GM23338 (cell line): Measurements from ENCODE around the gene SLF2. TPM values are rescaled to one million over a fixed set of nuclear protein-coding genes. Genes with fewer than 3 reads are reported as not detected.

Experiments used
- ATAC-seq: fragments of 200-7000 bp; cut with Tn5 transposase; 3 replicates; pipeline ENCODE4 v1.9.1; 2020
- DNase-seq: peaks from one replicate; pipeline ENCODE4 v3.0.0-alpha.2; 2015; ENCODE audit warnings: low spot score
- H2AFZ ChIP-seq: fragments of 200-600 bp; sonication (generic); 2 replicates; pipeline ENCODE4 v1.8.0; 2016; ENCODE audit warnings: antibody characterized with exemption, mild to moderate bottlenecking, moderate library complexity
- H3F3A ChIP-seq: fragments of 200-600 bp; sonication (generic); replicated peaks from 2 replicates; pipeline ENCODE4 v1.8.0; 2017; ENCODE audit warnings: antibody characterized with exemption, mixed run types, low read depth
- H3K27ac ChIP-seq: fragments of 200-600 bp; sonication (generic); 2 replicates; pipeline ENCODE4 v1.6.1; 2016; ENCODE audit warnings: low read depth
- H3K27me3 ChIP-seq: fragments of 200-600 bp; sonication (generic); 2 replicates; pipeline ENCODE4 v1.8.0; 2016; ENCODE audit warnings: mild to moderate bottlenecking, mixed run types, moderate library complexity; ENCODE audit not compliant: insufficient read depth
- H3K36me3 ChIP-seq: fragments of 200-600 bp; sonication (generic); 2 replicates; pipeline ENCODE4 v1.8.0; 2016; ENCODE audit warnings: mild to moderate bottlenecking; ENCODE audit not compliant: insufficient read depth
- H3K4me1 ChIP-seq: fragments of 200-600 bp; sonication (generic); 2 replicates; pipeline ENCODE4 v1.8.0; 2016; ENCODE audit warnings: mild to moderate bottlenecking, moderate library complexity; ENCODE audit not compliant: insufficient read depth
- H3K4me2 ChIP-seq: fragments of 200-600 bp; sonication (generic); 2 replicates; pipeline ENCODE4 v1.7.1; 2017; ENCODE audit warnings: mixed run types
- H3K4me3 ChIP-seq: fragments of 200-600 bp; sonication (generic); 2 replicates; pipeline ENCODE4 v1.6.1; 2016; ENCODE audit warnings: mixed run types
- H3K79me2 ChIP-seq: fragments of 200-600 bp; sonication (generic); replicated peaks from 2 replicates; pipeline ENCODE4 v1.8.0; 2017; ENCODE audit warnings: mild to moderate bottlenecking; ENCODE audit not compliant: insufficient read depth
- H3K9me2 ChIP-seq: fragments of 200-600 bp; sonication (generic); 2 replicates; pipeline ENCODE4 v1.8.0; 2017; ENCODE audit not compliant: insufficient read depth
- H4K20me1 ChIP-seq: fragments of 200-600 bp; sonication (generic); replicated peaks from 2 replicates; pipeline ENCODE4 v1.8.0; 2017; ENCODE audit warnings: mild to moderate bottlenecking; ENCODE audit not compliant: insufficient read depth
- H3K27ac Mint-ChIP-seq: 2 replicates; pipeline ENCODE4 v1.8.0; 2020; ENCODE audit warnings: inconsistent platforms, mild to moderate bottlenecking, moderate library complexity, mixed read lengths
- H3K27me3 Mint-ChIP-seq: 3 replicates; pipeline ENCODE4 v1.8.0; 2022; ENCODE audit warnings: low read depth, mild to moderate bottlenecking, moderate library complexity, mixed read lengths, inconsistent platforms; ENCODE audit not compliant: insufficient read depth, poor library complexity
- H3K36me3 Mint-ChIP-seq: 3 replicates; pipeline ENCODE4 v1.8.0; 2021; ENCODE audit warnings: low read depth, mild to moderate bottlenecking, inconsistent platforms, moderate library complexity, mixed read lengths
- H3K4me1 Mint-ChIP-seq: 3 replicates; pipeline ENCODE4 v1.8.0; 2020; ENCODE audit warnings: mild to moderate bottlenecking, inconsistent platforms, mixed read lengths
- H3K4me3 Mint-ChIP-seq: 3 replicates; pipeline ENCODE4 v1.8.0; 2021; ENCODE audit warnings: moderate library complexity, mild to moderate bottlenecking, inconsistent platforms, mixed read lengths
- H3K9me3 Mint-ChIP-seq: 3 replicates; pipeline ENCODE4 v1.8.0; 2020; ENCODE audit warnings: moderate library complexity, mild to moderate bottlenecking, inconsistent platforms, mixed read lengths
- CREB1 ChIP-seq: fragments of 250-450 bp; sonication (Bioruptor Pico); IDR thresholded peaks from 2 replicates; pipeline ENCODE4 v1.5.0; 2020; ENCODE audit warnings: low read depth, mild to moderate bottlenecking, moderate library complexity
- EZH2 ChIP-seq: fragments of 200-600 bp; sonication (generic); IDR thresholded peaks from one replicate; pipeline ENCODE4 v1.8.0; 2017; ENCODE audit warnings: antibody characterized with exemption, mild to moderate bottlenecking, low read depth; ENCODE audit not compliant: unreplicated experiment
- EZH2phosphoT487 ChIP-seq: fragments of 200-600 bp; sonication (generic); IDR thresholded peaks from one replicate; pipeline ENCODE4 v1.8.1; 2018; ENCODE audit warnings: antibody characterized with exemption; ENCODE audit not compliant: unreplicated experiment
- POLR2AphosphoS5 ChIP-seq: IDR thresholded peaks from 2 replicates; pipeline ENCODE4 v1.6.1; 2016; ENCODE audit warnings: antibody characterized with exemption, low read depth
- STAT1 ChIP-seq: IDR thresholded peaks from one replicate; pipeline ENCODE4 v1.6.1; 2016; ENCODE audit warnings: antibody characterized with exemption; ENCODE audit not compliant: unreplicated experiment
- ZNF114 ChIP-seq: fragments of 250-450 bp; sonication (Bioruptor Pico); IDR thresholded peaks from 2 replicates; pipeline ENCODE4 v1.5.0; 2020; ENCODE audit warnings: mild to moderate bottlenecking, moderate library complexity
- polyA plus RNA-seq: library from polyadenylated mRNA; unstranded; fragments of >200 nt; fragmentation: Nextera tagmentation; extraction: Ambion mirVana; gene quantifications from 2 replicates; pipeline ENCODE4 v1.2.1, GENCODE V29; 2016
- total RNA-seq: library from RNA; depleted of rRNA; stranded (reverse); fragments of >200 nt; shearing (Covaris generic); gene quantifications from 2 replicates; pipeline ENCODE4 v1.2.3, GENCODE V29; 2014
- TF ChIP-seq, protein P1 (sequence below), 2 experiments: fragments of 200-600 bp in 1 of 2; sonication (generic) in 1 of 2; conservative IDR thresholded peaks; 2 replicates each; pipeline versions ENCODE4 v1.5.1 to v1.6.1; 2016 to 2017; ENCODE audit warnings: antibody characterized with exemption in 2 of 2, low read depth in 2 of 2, mild to moderate bottlenecking in 2 of 2, moderate library complexity in 1 of 2
- TF ChIP-seq, protein P2 (sequence below): IDR thresholded peaks from one replicate; pipeline ENCODE4 v1.6.1; 2018; ENCODE audit warnings: antibody characterized with exemption; ENCODE audit not compliant: unreplicated experiment
- TF ChIP-seq, protein P3 (sequence below): fragments of 250-450 bp; sonication (Bioruptor Pico); IDR thresholded peaks from 2 replicates; pipeline ENCODE4 v1.5.0; 2020; ENCODE audit warnings: mild to moderate bottlenecking, moderate library complexity

The SLF2 gene
- total and polyA plus RNA-seq, 2 experiments from 2014 or later, result 13.6 to 22.1 TPM

DNA sequence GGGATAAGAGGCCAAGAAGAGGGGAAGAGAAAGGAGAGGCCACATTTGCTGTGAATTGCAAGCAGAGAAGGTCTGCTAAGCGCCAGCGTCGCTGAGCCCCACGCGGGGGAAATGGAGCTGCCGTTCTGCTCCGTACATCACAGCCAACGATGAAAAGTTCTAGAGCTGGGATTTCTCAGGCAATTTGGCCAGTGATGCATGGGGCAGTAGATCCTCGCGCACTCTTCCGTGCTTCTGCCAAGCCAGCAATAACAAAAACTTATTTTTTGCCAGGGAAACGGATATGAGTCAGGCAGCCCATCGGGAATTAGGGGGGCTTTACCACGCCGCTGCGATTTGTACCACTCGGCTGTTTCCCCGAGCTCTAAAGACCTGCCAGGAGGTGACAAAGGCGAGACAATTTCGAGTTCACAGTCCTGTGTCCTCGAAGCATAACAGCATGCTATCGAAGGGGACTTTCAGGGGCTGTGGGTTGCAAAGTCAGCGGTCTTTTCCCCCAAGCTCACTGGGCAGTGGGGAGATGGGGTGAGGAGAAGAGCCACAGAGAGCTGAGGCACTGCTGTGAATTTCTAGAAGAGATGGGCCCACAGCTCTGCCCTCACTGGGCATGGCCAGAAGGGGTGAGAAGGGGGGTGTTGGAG, 30.0 kb upstream of the SLF2 start (continued):
- TF ChIP-seq, protein P1, sequence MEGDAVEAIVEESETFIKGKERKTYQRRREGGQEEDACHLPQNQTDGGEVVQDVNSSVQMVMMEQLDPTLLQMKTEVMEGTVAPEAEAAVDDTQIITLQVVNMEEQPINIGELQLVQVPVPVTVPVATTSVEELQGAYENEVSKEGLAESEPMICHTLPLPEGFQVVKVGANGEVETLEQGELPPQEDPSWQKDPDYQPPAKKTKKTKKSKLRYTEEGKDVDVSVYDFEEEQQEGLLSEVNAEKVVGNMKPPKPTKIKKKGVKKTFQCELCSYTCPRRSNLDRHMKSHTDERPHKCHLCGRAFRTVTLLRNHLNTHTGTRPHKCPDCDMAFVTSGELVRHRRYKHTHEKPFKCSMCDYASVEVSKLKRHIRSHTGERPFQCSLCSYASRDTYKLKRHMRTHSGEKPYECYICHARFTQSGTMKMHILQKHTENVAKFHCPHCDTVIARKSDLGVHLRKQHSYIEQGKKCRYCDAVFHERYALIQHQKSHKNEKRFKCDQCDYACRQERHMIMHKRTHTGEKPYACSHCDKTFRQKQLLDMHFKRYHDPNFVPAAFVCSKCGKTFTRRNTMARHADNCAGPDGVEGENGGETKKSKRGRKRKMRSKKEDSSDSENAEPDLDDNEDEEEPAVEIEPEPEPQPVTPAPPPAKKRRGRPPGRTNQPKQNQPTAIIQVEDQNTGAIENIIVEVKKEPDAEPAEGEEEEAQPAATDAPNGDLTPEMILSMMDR (conservative IDR thresholded peaks at IDR 0.05; ENCODE audit: low read depth in 2 of 2), result no peak
- no peak for TF ChIP-seq ZNF114 (CRISPR knock-in tag)

DNA sequence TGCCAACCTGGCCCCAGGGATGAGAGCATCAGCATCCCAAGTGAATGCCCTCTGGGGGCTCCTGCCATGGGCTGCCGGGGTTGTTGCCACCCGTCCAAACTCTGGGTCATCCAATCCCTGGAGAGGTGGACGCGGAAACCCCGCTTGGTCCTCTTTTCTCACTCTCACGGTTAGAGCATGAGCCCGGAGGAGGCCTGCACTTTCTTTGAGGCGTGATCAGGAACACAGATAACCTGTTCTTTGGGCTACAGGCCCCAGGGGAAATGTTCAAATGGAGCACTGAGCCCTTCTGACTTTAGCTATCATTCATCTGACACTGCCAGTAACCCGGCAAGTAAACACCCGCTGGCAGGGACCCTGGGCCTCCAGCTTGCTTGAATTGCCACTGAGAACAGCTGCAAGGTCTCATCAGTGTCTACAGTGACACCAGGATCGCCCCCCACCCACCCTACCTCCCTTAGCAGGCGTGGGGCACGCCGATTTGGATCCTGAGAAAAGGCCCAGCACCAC, 29.4 kb upstream of the SLF2 start:
- H2AFZ ChIP-seq, result no peak overlapping the region; the same call in 1 of the 2 replicates
- no peaks in the 10 kb centered on the region for H3K36me3 Mint-ChIP-seq
- no peaks in the 10 kb centered on the region for H3K9me3 Mint-ChIP-seq
- H4K20me1 ChIP-seq, result no peaks in the 10 kb centered on the region
- H3K4me3 Mint-ChIP-seq, result no peak overlapping the region
- no peaks in the 10 kb centered on the region for H3K9me2 ChIP-seq
- no peak overlapping the region for H3K27ac ChIP-seq
- no peaks in the 10 kb centered on the region for H3F3A ChIP-seq
- ATAC-seq (no peak), DNase-seq (no peak)
- H3K4me1 ChIP-seq, result no peaks in the 10 kb centered on the region; the same call in 1 of the 2 replicates
- H3K4me3 ChIP-seq, result no peak overlapping the region
- no peak overlapping the region for H3K4me2 ChIP-seq
- H3K36me3 ChIP-seq, result no peaks in the 10 kb centered on the region; the same call in 1 of the 2 replicates
- no peaks in the 10 kb centered on the region for H3K79me2 ChIP-seq
- H3K27me3 ChIP-seq, result peaks cover 5% of the 10 kb centered on the region; the same call in 1 of the 2 replicates
- H3K4me1 Mint-ChIP-seq, result peaks cover 7% of the 10 kb centered on the region
- peaks cover 11% of the 10 kb centered on the region for H3K27me3 Mint-ChIP-seq
- H3K27ac Mint-ChIP-seq, result no peak overlapping the region
- TF ChIP-seq CREB1 (CRISPR knock-in tag) (no peak), POLR2AphosphoS5 (no peak), STAT1 (no peak), EZH2phosphoT487 (no peak), EZH2 (no peak)
- TF ChIP-seq, protein P2, sequence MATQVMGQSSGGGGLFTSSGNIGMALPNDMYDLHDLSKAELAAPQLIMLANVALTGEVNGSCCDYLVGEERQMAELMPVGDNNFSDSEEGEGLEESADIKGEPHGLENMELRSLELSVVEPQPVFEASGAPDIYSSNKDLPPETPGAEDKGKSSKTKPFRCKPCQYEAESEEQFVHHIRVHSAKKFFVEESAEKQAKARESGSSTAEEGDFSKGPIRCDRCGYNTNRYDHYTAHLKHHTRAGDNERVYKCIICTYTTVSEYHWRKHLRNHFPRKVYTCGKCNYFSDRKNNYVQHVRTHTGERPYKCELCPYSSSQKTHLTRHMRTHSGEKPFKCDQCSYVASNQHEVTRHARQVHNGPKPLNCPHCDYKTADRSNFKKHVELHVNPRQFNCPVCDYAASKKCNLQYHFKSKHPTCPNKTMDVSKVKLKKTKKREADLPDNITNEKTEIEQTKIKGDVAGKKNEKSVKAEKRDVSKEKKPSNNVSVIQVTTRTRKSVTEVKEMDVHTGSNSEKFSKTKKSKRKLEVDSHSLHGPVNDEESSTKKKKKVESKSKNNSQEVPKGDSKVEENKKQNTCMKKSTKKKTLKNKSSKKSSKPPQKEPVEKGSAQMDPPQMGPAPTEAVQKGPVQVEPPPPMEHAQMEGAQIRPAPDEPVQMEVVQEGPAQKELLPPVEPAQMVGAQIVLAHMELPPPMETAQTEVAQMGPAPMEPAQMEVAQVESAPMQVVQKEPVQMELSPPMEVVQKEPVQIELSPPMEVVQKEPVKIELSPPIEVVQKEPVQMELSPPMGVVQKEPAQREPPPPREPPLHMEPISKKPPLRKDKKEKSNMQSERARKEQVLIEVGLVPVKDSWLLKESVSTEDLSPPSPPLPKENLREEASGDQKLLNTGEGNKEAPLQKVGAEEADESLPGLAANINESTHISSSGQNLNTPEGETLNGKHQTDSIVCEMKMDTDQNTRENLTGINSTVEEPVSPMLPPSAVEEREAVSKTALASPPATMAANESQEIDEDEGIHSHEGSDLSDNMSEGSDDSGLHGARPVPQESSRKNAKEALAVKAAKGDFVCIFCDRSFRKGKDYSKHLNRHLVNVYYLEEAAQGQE, result no peak
- TF ChIP-seq, protein P1 (conservative IDR thresholded peaks at IDR 0.05; ENCODE audit: low read depth in 2 of 2), result no peak
- TF ChIP-seq, protein P3, sequence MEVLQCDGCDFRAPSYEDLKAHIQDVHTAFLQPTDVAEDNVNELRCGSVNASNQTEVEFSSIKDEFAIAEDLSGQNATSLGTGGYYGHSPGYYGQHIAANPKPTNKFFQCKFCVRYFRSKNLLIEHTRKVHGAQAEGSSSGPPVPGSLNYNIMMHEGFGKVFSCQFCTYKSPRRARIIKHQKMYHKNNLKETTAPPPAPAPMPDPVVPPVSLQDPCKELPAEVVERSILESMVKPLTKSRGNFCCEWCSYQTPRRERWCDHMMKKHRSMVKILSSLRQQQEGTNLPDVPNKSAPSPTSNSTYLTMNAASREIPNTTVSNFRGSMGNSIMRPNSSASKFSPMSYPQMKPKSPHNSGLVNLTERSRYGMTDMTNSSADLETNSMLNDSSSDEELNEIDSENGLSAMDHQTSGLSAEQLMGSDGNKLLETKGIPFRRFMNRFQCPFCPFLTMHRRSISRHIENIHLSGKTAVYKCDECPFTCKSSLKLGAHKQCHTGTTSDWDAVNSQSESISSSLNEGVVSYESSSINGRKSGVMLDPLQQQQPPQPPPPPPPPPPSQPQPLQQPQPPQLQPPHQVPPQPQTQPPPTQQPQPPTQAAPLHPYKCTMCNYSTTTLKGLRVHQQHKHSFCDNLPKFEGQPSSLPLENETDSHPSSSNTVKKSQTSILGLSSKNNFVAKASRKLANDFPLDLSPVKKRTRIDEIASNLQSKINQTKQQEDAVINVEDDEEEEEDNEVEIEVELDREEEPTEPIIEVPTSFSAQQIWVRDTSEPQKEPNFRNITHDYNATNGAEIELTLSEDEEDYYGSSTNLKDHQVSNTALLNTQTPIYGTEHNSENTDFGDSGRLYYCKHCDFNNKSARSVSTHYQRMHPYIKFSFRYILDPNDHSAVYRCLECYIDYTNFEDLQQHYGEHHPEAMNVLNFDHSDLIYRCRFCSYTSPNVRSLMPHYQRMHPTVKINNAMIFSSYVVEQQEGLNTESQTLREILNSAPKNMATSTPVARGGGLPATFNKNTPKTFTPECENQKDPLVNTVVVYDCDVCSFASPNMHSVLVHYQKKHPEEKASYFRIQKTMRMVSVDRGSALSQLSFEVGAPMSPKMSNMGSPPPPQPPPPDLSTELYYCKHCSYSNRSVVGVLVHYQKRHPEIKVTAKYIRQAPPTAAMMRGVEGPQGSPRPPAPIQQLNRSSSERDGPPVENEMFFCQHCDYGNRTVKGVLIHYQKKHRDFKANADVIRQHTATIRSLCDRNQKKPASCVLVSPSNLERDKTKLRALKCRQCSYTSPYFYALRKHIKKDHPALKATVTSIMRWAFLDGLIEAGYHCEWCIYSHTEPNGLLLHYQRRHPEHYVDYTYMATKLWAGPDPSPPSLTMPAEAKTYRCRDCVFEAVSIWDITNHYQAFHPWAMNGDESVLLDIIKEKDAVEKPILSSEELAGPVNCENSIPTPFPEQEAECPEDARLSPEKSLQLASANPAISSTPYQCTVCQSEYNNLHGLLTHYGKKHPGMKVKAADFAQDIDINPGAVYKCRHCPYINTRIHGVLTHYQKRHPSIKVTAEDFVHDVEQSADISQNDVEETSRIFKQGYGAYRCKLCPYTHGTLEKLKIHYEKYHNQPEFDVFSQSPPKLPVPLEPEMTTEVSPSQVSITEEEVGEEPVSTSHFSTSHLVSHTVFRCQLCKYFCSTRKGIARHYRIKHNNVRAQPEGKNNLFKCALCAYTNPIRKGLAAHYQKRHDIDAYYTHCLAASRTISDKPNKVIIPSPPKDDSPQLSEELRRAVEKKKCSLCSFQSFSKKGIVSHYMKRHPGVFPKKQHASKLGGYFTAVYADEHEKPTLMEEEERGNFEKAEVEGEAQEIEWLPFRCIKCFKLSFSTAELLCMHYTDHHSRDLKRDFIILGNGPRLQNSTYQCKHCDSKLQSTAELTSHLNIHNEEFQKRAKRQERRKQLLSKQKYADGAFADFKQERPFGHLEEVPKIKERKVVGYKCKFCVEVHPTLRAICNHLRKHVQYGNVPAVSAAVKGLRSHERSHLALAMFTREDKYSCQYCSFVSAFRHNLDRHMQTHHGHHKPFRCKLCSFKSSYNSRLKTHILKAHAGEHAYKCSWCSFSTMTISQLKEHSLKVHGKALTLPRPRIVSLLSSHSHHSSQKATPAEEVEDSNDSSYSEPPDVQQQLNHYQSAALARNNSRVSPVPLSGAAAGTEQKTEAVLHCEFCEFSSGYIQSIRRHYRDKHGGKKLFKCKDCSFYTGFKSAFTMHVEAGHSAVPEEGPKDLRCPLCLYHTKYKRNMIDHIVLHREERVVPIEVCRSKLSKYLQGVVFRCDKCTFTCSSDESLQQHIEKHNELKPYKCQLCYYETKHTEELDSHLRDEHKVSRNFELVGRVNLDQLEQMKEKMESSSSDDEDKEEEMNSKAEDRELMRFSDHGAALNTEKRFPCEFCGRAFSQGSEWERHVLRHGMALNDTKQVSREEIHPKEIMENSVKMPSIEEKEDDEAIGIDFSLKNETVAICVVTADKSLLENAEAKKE (CRISPR knock-in tag), result no peak
